HG03565 (cell line): ENCODE data around the gene SCARB1.

Experiments
- ATAC-seq: cut with Tn5 transposase; IDR thresholded peaks from one replicate; pipeline ENCODE4 v1.9.1; 2021; ENCODE audit warnings: mild to moderate bottlenecking, moderate library complexity; ENCODE audit not compliant: unreplicated experiment

SCARB1 gene

GRCh38 chr12:124736115-124737039 is 127.3 kb downstream of the SCARB1 start:
- ATAC-seq = no peak

- ATAC-seq = no peak
Measured at GRCh38 chr12:124734224-124734788, 129.4 kb downstream of the SCARB1 start.

GRCh38 chr12:124733086-124733485 is 130.6 kb downstream of the SCARB1 start:
- ATAC-seq = no peak

- ATAC-seq = no peak
Measured at GRCh38 chr12:124732275-124733075, 131.2 kb downstream of the SCARB1 start.

- no peak for ATAC-seq
Measured at GRCh38 chr12:124731869-124732268, 131.8 kb downstream of the SCARB1 start.

GRCh38 chr12:124730455-124730932 is 133.2 kb downstream of the SCARB1 start:
- no peak for ATAC-seq

GRCh38 chr12:124727922-124728321 is 135.7 kb downstream of the SCARB1 start:
- ATAC-seq = no peak

- no peak for ATAC-seq
Measured at GRCh38 chr12:124727264-124727800, 136.3 kb downstream of the SCARB1 start.
